KMS-11 (cell line): ENCODE results near the gene OSCAR.

Experiments used
- H2AFZ ChIP-seq: fragments of 200-600 bp; sonication (generic); 2 replicates; pipeline ENCODE4 v1.6.1; 2016; ENCODE audit warnings: antibody characterized with exemption, mixed run types, low read depth
- H3K27ac ChIP-seq: fragments of 200-600 bp; sonication (generic); 2 replicates; pipeline ENCODE4 v1.6.1; 2016; ENCODE audit warnings: mild to moderate bottlenecking, mixed run types
- H3K27me3 ChIP-seq: fragments of 200-600 bp; sonication (generic); 2 replicates; pipeline ENCODE4 v1.6.1; 2017; ENCODE audit warnings: mild to moderate bottlenecking, low read depth, mixed run types, moderate library complexity; ENCODE audit not compliant: insufficient read depth
- H3K36me3 ChIP-seq: fragments of 200-600 bp; sonication (generic); 2 replicates; pipeline ENCODE4 v1.6.1; 2017; ENCODE audit warnings: mild to moderate bottlenecking, mixed run types; ENCODE audit not compliant: insufficient read depth
- H3K4me1 ChIP-seq: fragments of 200-600 bp; sonication (generic); 2 replicates; pipeline ENCODE4 v1.6.1; 2016; ENCODE audit warnings: mild to moderate bottlenecking, low read depth, mixed run types; ENCODE audit not compliant: poor library complexity, severe bottlenecking
- H3K4me2 ChIP-seq: fragments of 200-600 bp; sonication (generic); 2 replicates; pipeline ENCODE4 v1.7.0; 2016; ENCODE audit warnings: mild to moderate bottlenecking, mixed run types
- H3K4me3 ChIP-seq: fragments of 200-600 bp; sonication (generic); IDR thresholded peaks from 2 replicates; pipeline ENCODE4 v1.6.1; 2017; ENCODE audit warnings: low read depth, low read length, mixed read lengths; ENCODE audit not compliant: insufficient read depth
- H3K79me2 ChIP-seq: fragments of 200-600 bp; sonication (generic); 2 replicates; pipeline ENCODE4 v1.6.1; 2016; ENCODE audit warnings: low read depth, mixed run types; ENCODE audit not compliant: insufficient read depth
- H3K9ac ChIP-seq: fragments of 200-600 bp; sonication (generic); 2 replicates; pipeline ENCODE4 v1.6.1; 2016; ENCODE audit warnings: mild to moderate bottlenecking, mixed run types
- H4K20me1 ChIP-seq: fragments of 200-600 bp; sonication (generic); 2 replicates; pipeline ENCODE4 v1.6.1; 2016; ENCODE audit warnings: mild to moderate bottlenecking, mixed run types; ENCODE audit not compliant: insufficient read depth
- CTCF ChIP-seq: fragments of 200-600 bp; sonication (generic); conservative IDR thresholded peaks from 2 replicates; pipeline ENCODE4 v1.6.1; 2017; ENCODE audit warnings: low read depth, mild to moderate bottlenecking, antibody characterized with exemption, low read length, moderate library complexity, mixed read lengths

OSCAR gene

DNA sequence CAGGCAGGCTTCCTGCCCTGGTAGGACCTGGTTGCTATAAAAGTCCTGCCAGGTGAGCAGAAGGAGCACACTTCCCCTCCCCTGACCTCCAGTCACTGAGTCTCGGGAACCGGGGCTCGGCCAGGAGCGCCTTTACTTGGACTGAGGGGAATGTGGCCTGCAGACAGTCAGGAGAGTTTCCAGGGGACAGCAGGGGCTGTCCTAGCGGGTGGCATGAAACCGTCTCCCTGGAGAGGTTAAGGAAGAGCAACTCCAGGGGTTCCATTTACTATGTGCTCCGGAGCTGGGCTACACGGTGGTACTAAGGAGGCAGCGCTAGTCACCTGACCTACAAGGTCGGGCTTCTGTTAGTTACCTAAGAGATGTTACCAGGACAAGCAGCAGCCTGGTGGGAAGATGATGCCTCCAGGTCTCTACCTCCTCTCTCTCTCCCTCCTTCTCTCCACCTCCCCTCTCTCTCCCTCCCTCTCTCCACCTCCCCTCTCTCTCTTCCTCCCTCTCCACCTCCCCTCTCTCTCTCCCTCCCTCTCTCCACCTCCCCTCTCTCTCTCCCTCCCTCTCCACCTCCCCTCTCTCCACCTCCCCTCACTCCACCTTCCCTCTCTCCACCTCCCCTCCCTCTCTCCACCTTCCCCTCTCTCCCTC lies 32.8 kb upstream of the OSCAR start:
- H4K20me1 ChIP-seq: no peaks in the 10 kb centered on the region
- H3K36me3 ChIP-seq: no peaks in the 10 kb centered on the region
- H3K79me2 ChIP-seq: peaks cover 7% of the 10 kb centered on the region
- peaks cover 8% of the 10 kb centered on the region for H3K4me1 ChIP-seq
- no peak for TF ChIP-seq CTCF
- H2AFZ ChIP-seq: no peak overlapping the region
- no peak overlapping the region for H3K4me2 ChIP-seq
- H3K27me3 ChIP-seq: no peaks in the 10 kb centered on the region
- no peak overlapping the region for H3K27ac ChIP-seq
- H3K9ac ChIP-seq: no peak overlapping the region
- H3K4me3 ChIP-seq: no peak overlapping the region

- Histone ChIP-seq H3K36me3 (no peaks in the 10 kb centered on the region), H2AFZ (no peak overlapping the region), H3K4me3 (no peak overlapping the region), H3K9ac (no peak overlapping the region), H3K4me2 (no peak overlapping the region), H3K79me2 (no peaks in the 10 kb centered on the region), H3K27me3 (no peaks in the 10 kb centered on the region), H3K27ac (no peak overlapping the region), H4K20me1 (no peaks in the 10 kb centered on the region), H3K4me1 (no peaks in the 10 kb centered on the region)
- TF ChIP-seq CTCF: no peak
These were observed 29.0 kb upstream of the OSCAR start for GRCh38 chr19:54129617-54129996.

GRCh38 chr19:54128796-54129616 lies 28.4 kb upstream of the OSCAR start:
- Histone ChIP-seq H3K4me3 (no peak overlapping the region), H3K9ac (no peak overlapping the region), H3K79me2 (no peaks in the 10 kb centered on the region), H3K27ac (no peak overlapping the region), H3K4me2 (no peak overlapping the region), H3K36me3 (no peaks in the 10 kb centered on the region), H3K4me1 (no peaks in the 10 kb centered on the region), H3K27me3 (no peaks in the 10 kb centered on the region), H4K20me1 (no peaks in the 10 kb centered on the region), H2AFZ (no peak overlapping the region)
- TF ChIP-seq CTCF: no peak

DNA sequence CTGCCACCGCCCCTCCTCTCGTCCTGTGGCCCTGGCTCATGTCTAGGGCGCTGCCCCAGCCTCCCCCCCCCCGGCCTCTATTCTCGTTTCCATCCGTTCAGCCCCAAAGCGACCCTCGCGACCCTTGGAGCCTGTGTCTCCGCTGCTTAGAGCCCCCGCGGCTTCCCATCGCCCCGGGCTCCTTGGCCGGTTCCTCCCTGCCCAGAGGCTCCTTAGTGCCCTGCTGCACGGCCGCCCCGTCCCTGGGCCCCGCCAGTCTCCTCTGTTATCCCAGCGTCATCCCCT lies 27.8 kb upstream of the OSCAR start:
- Histone ChIP-seq H3K4me1 (no peaks in the 10 kb centered on the region), H3K27ac (no peak overlapping the region), H3K4me2 (no peak overlapping the region), H2AFZ (no peak overlapping the region), H3K27me3 (no peaks in the 10 kb centered on the region), H3K79me2 (no peaks in the 10 kb centered on the region), H3K9ac (no peak overlapping the region), H3K36me3 (no peaks in the 10 kb centered on the region), H4K20me1 (no peaks in the 10 kb centered on the region), H3K4me3 (no peak overlapping the region)
- no peak for TF ChIP-seq CTCF
